KMS-11 (cell line): Measurements from ENCODE around the gene DRC7.
A peak's percentile ranks its signal among the peaks of the same experiment; 100 is the strongest.

ENCODE experiments used
- H2AFZ ChIP-seq: fragments of 200-600 bp; sonication (generic); 2 replicates; pipeline ENCODE4 v1.6.1; 2016; ENCODE audit warnings: antibody characterized with exemption, mixed run types, low read depth
- H3K27ac ChIP-seq: fragments of 200-600 bp; sonication (generic); 2 replicates; pipeline ENCODE4 v1.6.1; 2016; ENCODE audit warnings: mild to moderate bottlenecking, mixed run types
- H3K27me3 ChIP-seq: fragments of 200-600 bp; sonication (generic); 2 replicates; pipeline ENCODE4 v1.6.1; 2017; ENCODE audit warnings: mild to moderate bottlenecking, low read depth, mixed run types, moderate library complexity; ENCODE audit not compliant: insufficient read depth
- H3K36me3 ChIP-seq: fragments of 200-600 bp; sonication (generic); 2 replicates; pipeline ENCODE4 v1.6.1; 2017; ENCODE audit warnings: mild to moderate bottlenecking, mixed run types; ENCODE audit not compliant: insufficient read depth
- H3K4me1 ChIP-seq: fragments of 200-600 bp; sonication (generic); 2 replicates; pipeline ENCODE4 v1.6.1; 2016; ENCODE audit warnings: mild to moderate bottlenecking, low read depth, mixed run types; ENCODE audit not compliant: poor library complexity, severe bottlenecking
- H3K4me2 ChIP-seq: fragments of 200-600 bp; sonication (generic); 2 replicates; pipeline ENCODE4 v1.7.0; 2016; ENCODE audit warnings: mild to moderate bottlenecking, mixed run types
- H3K4me3 ChIP-seq: fragments of 200-600 bp; sonication (generic); IDR thresholded peaks from 2 replicates; pipeline ENCODE4 v1.6.1; 2017; ENCODE audit warnings: low read depth, low read length, mixed read lengths; ENCODE audit not compliant: insufficient read depth
- H3K79me2 ChIP-seq: fragments of 200-600 bp; sonication (generic); 2 replicates; pipeline ENCODE4 v1.6.1; 2016; ENCODE audit warnings: low read depth, mixed run types; ENCODE audit not compliant: insufficient read depth
- H3K9ac ChIP-seq: fragments of 200-600 bp; sonication (generic); 2 replicates; pipeline ENCODE4 v1.6.1; 2016; ENCODE audit warnings: mild to moderate bottlenecking, mixed run types
- H4K20me1 ChIP-seq: fragments of 200-600 bp; sonication (generic); 2 replicates; pipeline ENCODE4 v1.6.1; 2016; ENCODE audit warnings: mild to moderate bottlenecking, mixed run types; ENCODE audit not compliant: insufficient read depth
- CTCF ChIP-seq: fragments of 200-600 bp; sonication (generic); conservative IDR thresholded peaks from 2 replicates; pipeline ENCODE4 v1.6.1; 2017; ENCODE audit warnings: low read depth, mild to moderate bottlenecking, antibody characterized with exemption, low read length, moderate library complexity, mixed read lengths

Gene DRC7

GRCh38 chr16:57764341-57765159 lies 69.9 kb downstream of the DRC7 start:
- Histone ChIP-seq H4K20me1 (no peaks in the 10 kb centered on the region), H3K79me2 (no peaks in the 10 kb centered on the region), H3K27ac (no peak overlapping the region), H3K36me3 (no peaks in the 10 kb centered on the region), H3K9ac (no peak overlapping the region), H3K4me2 (no peak overlapping the region), H3K4me3 (no peak overlapping the region), H3K4me1 (peaks cover 4% of the 10 kb centered on the region), H2AFZ (peak overlapping the region; percentile 41; the same call in 1 of the 2 replicates), H3K27me3 (no peaks in the 10 kb centered on the region)
- TF ChIP-seq CTCF, result no peak

- peaks cover 4% of the 10 kb centered on the region for H3K4me1 ChIP-seq
- no peak overlapping the region for H3K9ac ChIP-seq
- no peak overlapping the region for H2AFZ ChIP-seq
- no peak overlapping the region for H3K4me3 ChIP-seq
- no peaks in the 10 kb centered on the region for H3K27me3 ChIP-seq
- no peak overlapping the region for H3K27ac ChIP-seq
- no peaks in the 10 kb centered on the region for H3K79me2 ChIP-seq
- TF ChIP-seq CTCF, result no peak
- H3K4me2 ChIP-seq, result no peak overlapping the region
- no peaks in the 10 kb centered on the region for H3K36me3 ChIP-seq
- H4K20me1 ChIP-seq, result no peaks in the 10 kb centered on the region
Observed at GRCh38 chr16:57765160-57765728, 70.6 kb downstream of the DRC7 start.

- TF ChIP-seq CTCF, result no peak
- Histone ChIP-seq H3K4me1 (peaks cover 4% of the 10 kb centered on the region), H3K4me2 (no peak overlapping the region), H3K36me3 (no peaks in the 10 kb centered on the region), H3K79me2 (no peaks in the 10 kb centered on the region), H2AFZ (no peak overlapping the region), H3K27me3 (no peaks in the 10 kb centered on the region), H3K27ac (no peak overlapping the region), H3K9ac (no peak overlapping the region), H3K4me3 (no peak overlapping the region), H4K20me1 (no peaks in the 10 kb centered on the region)
Observed at GRCh38 chr16:57766714-57767348, 72.2 kb downstream of the DRC7 start.

GRCh38 chr16:57769541-57770145 lies 75.0 kb downstream of the DRC7 start:
- no peak overlapping the region for H3K9ac ChIP-seq
- no peaks in the 10 kb centered on the region for H3K36me3 ChIP-seq
- no peaks in the 10 kb centered on the region for H3K79me2 ChIP-seq
- no peaks in the 10 kb centered on the region for H3K27me3 ChIP-seq
- no peak overlapping the region for H3K4me3 ChIP-seq
- no peak overlapping the region for H3K4me2 ChIP-seq
- no peak overlapping the region for H2AFZ ChIP-seq
- no peak for TF ChIP-seq CTCF
- H3K4me1 ChIP-seq, result no peaks in the 10 kb centered on the region
- no peak overlapping the region for H3K27ac ChIP-seq
- no peaks in the 10 kb centered on the region for H4K20me1 ChIP-seq
